ENCODE results near the gene ELL.

The ELL gene

DNA sequence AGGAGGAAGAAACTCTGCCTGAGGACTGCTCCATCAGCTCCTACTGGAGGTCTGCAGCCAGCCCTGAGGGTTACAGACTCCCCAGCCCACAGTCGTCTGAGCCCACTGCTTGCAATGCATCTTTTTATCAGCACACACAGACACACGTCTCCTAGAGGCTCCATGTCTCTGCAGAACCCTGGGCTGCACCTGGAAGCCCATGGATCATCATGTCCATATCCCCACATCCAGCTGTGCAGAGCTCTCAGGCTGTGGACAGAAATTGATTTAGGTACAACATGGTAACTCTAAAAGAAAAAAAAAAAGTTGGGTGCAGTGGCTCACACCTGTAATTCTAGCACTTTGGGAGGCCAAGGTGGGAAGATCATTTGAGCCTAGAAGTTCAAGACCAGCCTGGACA lies 51.1 kb downstream of the ELL start:
- Histone ChIP-seq H3K18ac (ENCODE audit: low read length) (no peak overlapping the region), H3K27me3 (ENCODE audit: insufficient read depth, low read length, poor library complexity) (no peaks in the 10 kb centered on the region), H3K4me3 (ENCODE audit: low read length) (no peak overlapping the region), H3K23ac (ENCODE audit: low read length) (no peak overlapping the region), H3K27ac (ENCODE audit: low read depth, low read length) (no peak overlapping the region), H3K4me1 (ENCODE audit: control insufficient read depth, low read depth, low read length) (no peaks in the 10 kb centered on the region), H3K9ac (ENCODE audit: low read length) (no peak overlapping the region), H2BK120ac (ENCODE audit: low read depth, low read length) (no peak overlapping the region), H3K4ac (ENCODE audit: low read depth, low read length) (no peak overlapping the region), H2BK15ac (replicated peaks; ENCODE audit: low read depth) (no peak overlapping the region), H3K79me1 (ENCODE audit: low read length) (peaks cover 7% of the 10 kb centered on the region), H3K56ac (ENCODE audit: low read length) (no peak overlapping the region), H2AK5ac (ENCODE audit: low read length) (no peak overlapping the region), H4K8ac (ENCODE audit: low read depth, low read length) (no peak overlapping the region), H4K5ac (ENCODE audit: low read length) (no peak overlapping the region), H2BK5ac (ENCODE audit: low read length) (no peak overlapping the region), H3K79me2 (ENCODE audit: control insufficient read depth, insufficient read depth, low read length) (peaks cover under 1% of the 10 kb centered on the region), H3K36me3 (ENCODE audit: control insufficient read depth, insufficient read depth, low read length) (no peaks in the 10 kb centered on the region), H3K4me2 (ENCODE audit: low read length) (no peak overlapping the region)
- no peak for DNase-seq
- WGBS (ENCODE audit: extremely low coverage, insufficient coverage, low lambda C conversion rate): no CpG with 5 or more reads among the region's 2 CpGs

DNA sequence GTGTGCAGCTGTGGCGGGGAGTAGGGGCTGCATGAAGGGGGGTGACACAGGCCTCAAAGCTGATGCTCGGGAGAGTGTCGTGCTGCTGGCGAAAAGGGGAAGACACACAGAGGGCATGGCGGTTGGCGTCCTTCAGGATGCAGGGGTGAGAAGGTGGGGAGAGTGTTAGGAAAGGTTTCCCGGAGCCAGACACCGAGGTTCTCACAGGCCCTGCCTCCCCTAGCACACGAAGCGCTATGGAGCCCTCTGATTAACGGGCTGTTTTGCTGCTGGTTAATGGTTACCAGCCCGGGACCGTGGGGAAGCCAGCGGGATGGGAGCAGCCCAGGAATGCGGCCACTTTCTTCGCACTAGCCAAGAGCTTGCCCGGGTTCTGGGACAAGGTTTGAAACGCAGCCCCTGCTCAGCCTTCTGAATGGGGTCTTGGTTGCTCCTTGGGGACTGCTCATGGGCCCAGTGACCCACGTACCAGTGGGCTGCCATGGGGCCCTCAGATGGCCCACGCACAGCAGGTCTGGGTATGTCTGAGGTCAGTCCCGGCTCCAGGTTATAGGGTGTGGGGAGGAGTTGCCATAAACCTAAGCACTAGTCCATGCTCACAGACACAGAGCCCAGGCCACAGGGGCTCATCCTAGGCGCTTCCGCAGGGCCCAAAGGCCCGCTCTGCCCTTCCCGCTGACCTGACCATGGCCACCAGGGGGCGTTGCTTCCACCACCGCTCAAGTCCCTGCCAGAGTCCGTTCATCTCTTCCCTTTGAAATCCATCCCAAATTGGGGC lies 52.6 kb downstream of the ELL start:
- Histone ChIP-seq H2BK120ac (ENCODE audit: low read depth, low read length) (no peak overlapping the region), H3K27me3 (ENCODE audit: insufficient read depth, low read length, poor library complexity) (no peaks in the 10 kb centered on the region), H3K36me3 (ENCODE audit: control insufficient read depth, insufficient read depth, low read length) (no peaks in the 10 kb centered on the region), H3K9ac (ENCODE audit: low read length) (no peak overlapping the region), H4K5ac (ENCODE audit: low read length) (no peak overlapping the region), H4K8ac (ENCODE audit: low read depth, low read length) (no peak overlapping the region), H3K4me1 (ENCODE audit: control insufficient read depth, low read depth, low read length) (no peaks in the 10 kb centered on the region), H3K23ac (ENCODE audit: low read length) (no peak overlapping the region), H3K79me2 (ENCODE audit: control insufficient read depth, insufficient read depth, low read length) (no peaks in the 10 kb centered on the region), H3K4ac (ENCODE audit: low read depth, low read length) (no peak overlapping the region), H3K56ac (ENCODE audit: low read length) (no peak overlapping the region), H3K79me1 (ENCODE audit: low read length) (peaks cover 3% of the 10 kb centered on the region), H3K27ac (ENCODE audit: low read depth, low read length) (no peak overlapping the region), H3K4me2 (ENCODE audit: low read length) (no peak overlapping the region), H2AK5ac (ENCODE audit: low read length) (no peak overlapping the region), H3K18ac (ENCODE audit: low read length) (no peak overlapping the region), H2BK5ac (ENCODE audit: low read length) (no peak overlapping the region), H2BK15ac (replicated peaks; ENCODE audit: low read depth) (no peak overlapping the region), H3K4me3 (ENCODE audit: low read length) (no peak overlapping the region)
- DNase-seq: peak; percentile 82
- WGBS (ENCODE audit: extremely low coverage, insufficient coverage, low lambda C conversion rate): no CpG with 5 or more reads among the region's 28 CpGs

- Histone ChIP-seq H3K18ac (ENCODE audit: low read length) (no peak overlapping the region), H3K79me2 (ENCODE audit: control insufficient read depth, insufficient read depth, low read length) (no peaks in the 10 kb centered on the region), H3K36me3 (ENCODE audit: control insufficient read depth, insufficient read depth, low read length) (no peaks in the 10 kb centered on the region), H2BK15ac (replicated peaks; ENCODE audit: low read depth) (no peak overlapping the region), H2BK5ac (ENCODE audit: low read length) (no peak overlapping the region), H4K5ac (ENCODE audit: low read length) (no peak overlapping the region), H3K9ac (ENCODE audit: low read length) (no peak overlapping the region), H3K4me3 (ENCODE audit: low read length) (no peak overlapping the region), H2BK120ac (ENCODE audit: low read depth, low read length) (no peak overlapping the region), H3K56ac (ENCODE audit: low read length) (no peak overlapping the region), H2AK5ac (ENCODE audit: low read length) (no peak overlapping the region), H3K79me1 (ENCODE audit: low read length) (peaks cover 2% of the 10 kb centered on the region), H3K4ac (ENCODE audit: low read depth, low read length) (no peak overlapping the region), H3K4me2 (ENCODE audit: low read length) (no peak overlapping the region), H3K27ac (ENCODE audit: low read depth, low read length) (no peak overlapping the region), H4K8ac (ENCODE audit: low read depth, low read length) (no peak overlapping the region), H3K23ac (ENCODE audit: low read length) (no peak overlapping the region), H3K4me1 (ENCODE audit: control insufficient read depth, low read depth, low read length) (no peaks in the 10 kb centered on the region), H3K27me3 (ENCODE audit: insufficient read depth, low read length, poor library complexity) (no peaks in the 10 kb centered on the region)
- no CpG with 5 or more reads among the region's 3 CpGs for WGBS (ENCODE audit: extremely low coverage, insufficient coverage, low lambda C conversion rate)
- DNase-seq: no peak
Observed at GRCh38 chr19:18468517-18468916, 53.4 kb downstream of the ELL start.

GRCh38 chr19:18467978-18468377 lies 53.9 kb downstream of the ELL start:
- Histone ChIP-seq H3K36me3 (ENCODE audit: control insufficient read depth, insufficient read depth, low read length) (no peaks in the 10 kb centered on the region), H3K27me3 (ENCODE audit: insufficient read depth, low read length, poor library complexity) (no peaks in the 10 kb centered on the region), H2BK5ac (ENCODE audit: low read length) (no peak overlapping the region), H3K56ac (ENCODE audit: low read length) (no peak overlapping the region), H3K4me1 (ENCODE audit: control insufficient read depth, low read depth, low read length) (no peaks in the 10 kb centered on the region), H3K27ac (ENCODE audit: low read depth, low read length) (no peak overlapping the region), H3K79me1 (ENCODE audit: low read length) (peaks cover 2% of the 10 kb centered on the region), H3K18ac (ENCODE audit: low read length) (no peak overlapping the region), H2BK120ac (ENCODE audit: low read depth, low read length) (no peak overlapping the region), H3K4me3 (ENCODE audit: low read length) (no peak overlapping the region), H3K23ac (ENCODE audit: low read length) (no peak overlapping the region), H2AK5ac (ENCODE audit: low read length) (no peak overlapping the region), H3K4me2 (ENCODE audit: low read length) (no peak overlapping the region), H2BK15ac (replicated peaks; ENCODE audit: low read depth) (no peak overlapping the region), H4K8ac (ENCODE audit: low read depth, low read length) (no peak overlapping the region), H3K9ac (ENCODE audit: low read length) (no peak overlapping the region), H3K4ac (ENCODE audit: low read depth, low read length) (no peak overlapping the region), H3K79me2 (ENCODE audit: control insufficient read depth, insufficient read depth, low read length) (no peaks in the 10 kb centered on the region), H4K5ac (ENCODE audit: low read length) (no peak overlapping the region)
- no CpG with 5 or more reads among the region's 3 CpGs for WGBS (ENCODE audit: extremely low coverage, insufficient coverage, low lambda C conversion rate)
- DNase-seq: no peak

GRCh38 chr19:18466354-18466753 lies 55.5 kb downstream of the ELL start:
- Histone ChIP-seq H3K79me2 (ENCODE audit: control insufficient read depth, insufficient read depth, low read length) (no peaks in the 10 kb centered on the region), H3K36me3 (ENCODE audit: control insufficient read depth, insufficient read depth, low read length) (peaks cover 2% of the 10 kb centered on the region), H2BK120ac (ENCODE audit: low read depth, low read length) (no peak overlapping the region), H4K8ac (ENCODE audit: low read depth, low read length) (no peak overlapping the region), H2BK15ac (replicated peaks; ENCODE audit: low read depth) (no peak overlapping the region), H3K4me1 (ENCODE audit: control insufficient read depth, low read depth, low read length) (no peaks in the 10 kb centered on the region), H3K4me2 (ENCODE audit: low read length) (no peak overlapping the region), H3K27me3 (ENCODE audit: insufficient read depth, low read length, poor library complexity) (no peaks in the 10 kb centered on the region), H3K56ac (ENCODE audit: low read length) (no peak overlapping the region), H3K23ac (ENCODE audit: low read length) (no peak overlapping the region), H3K4ac (ENCODE audit: low read depth, low read length) (no peak overlapping the region), H3K27ac (ENCODE audit: low read depth, low read length) (no peak overlapping the region), H3K4me3 (ENCODE audit: low read length) (no peak overlapping the region), H2AK5ac (ENCODE audit: low read length) (no peak overlapping the region), H4K5ac (ENCODE audit: low read length) (no peak overlapping the region), H3K79me1 (ENCODE audit: low read length) (peaks cover 2% of the 10 kb centered on the region), H2BK5ac (ENCODE audit: low read length) (no peak overlapping the region), H3K18ac (ENCODE audit: low read length) (no peak overlapping the region), H3K9ac (ENCODE audit: low read length) (no peak overlapping the region)
- no peak for DNase-seq
- no CpG with 5 or more reads among the region's 11 CpGs for WGBS (ENCODE audit: extremely low coverage, insufficient coverage, low lambda C conversion rate)

GRCh38 chr19:18465964-18466339 lies 55.9 kb downstream of the ELL start:
- no peak overlapping the region for H3K27ac ChIP-seq (ENCODE audit: low read depth, low read length)
- no CpG with 5 or more reads among the region's 6 CpGs for WGBS (ENCODE audit: extremely low coverage, insufficient coverage, low lambda C conversion rate)
- no peak overlapping the region for H2BK5ac ChIP-seq (ENCODE audit: low read length)

More at GRCh38 chr19:18465964-18466339, 55.9 kb downstream of the ELL start:
- H3K27me3 ChIP-seq (ENCODE audit: insufficient read depth, low read length, poor library complexity): no peaks in the 10 kb centered on the region
- no peak overlapping the region for H2BK120ac ChIP-seq (ENCODE audit: low read depth, low read length)
- H3K4me3 ChIP-seq (ENCODE audit: low read length): no peak overlapping the region
- peaks cover 2% of the 10 kb centered on the region for H3K36me3 ChIP-seq (ENCODE audit: control insufficient read depth, insufficient read depth, low read length)
- H3K79me2 ChIP-seq (ENCODE audit: control insufficient read depth, insufficient read depth, low read length): no peaks in the 10 kb centered on the region
- no peaks in the 10 kb centered on the region for H3K4me1 ChIP-seq (ENCODE audit: control insufficient read depth, low read depth, low read length)
- H2AK5ac ChIP-seq (ENCODE audit: low read length): no peak overlapping the region
- no peak for DNase-seq
- H3K79me1 ChIP-seq (ENCODE audit: low read length): peaks cover 2% of the 10 kb centered on the region
- H4K5ac ChIP-seq (ENCODE audit: low read length): no peak overlapping the region
- no peak overlapping the region for H4K8ac ChIP-seq (ENCODE audit: low read depth, low read length)
- H3K23ac ChIP-seq (ENCODE audit: low read length): no peak overlapping the region
- H3K18ac ChIP-seq (ENCODE audit: low read length): no peak overlapping the region
- H2BK15ac ChIP-seq (replicated peaks; ENCODE audit: low read depth): no peak overlapping the region
- no peak overlapping the region for H3K9ac ChIP-seq (ENCODE audit: low read length)
- no peak overlapping the region for H3K4me2 ChIP-seq (ENCODE audit: low read length)
- H3K4ac ChIP-seq (ENCODE audit: low read depth, low read length): no peak overlapping the region
- no peak overlapping the region for H3K56ac ChIP-seq (ENCODE audit: low read length)
